NCI-H2196 treated with DMSO at 0.1 percent for 48 hours (cell line): ENCODE results near the gene ZNF263.

ENCODE experiments used
- DNase-seq: peaks from one replicate; lab custom pipeline; 2025; ENCODE audit not compliant: unreplicated experiment; lab: John Stamatoyannopoulos, UW

The ZNF263 gene

GRCh38 chr16:3317315-3317999 is 34.2 kb downstream of the ZNF263 start:
- no peak for DNase-seq

GRCh38 chr16:3321816-3322215 is 38.5 kb downstream of the ZNF263 start:
- no peak for DNase-seq

DNA sequence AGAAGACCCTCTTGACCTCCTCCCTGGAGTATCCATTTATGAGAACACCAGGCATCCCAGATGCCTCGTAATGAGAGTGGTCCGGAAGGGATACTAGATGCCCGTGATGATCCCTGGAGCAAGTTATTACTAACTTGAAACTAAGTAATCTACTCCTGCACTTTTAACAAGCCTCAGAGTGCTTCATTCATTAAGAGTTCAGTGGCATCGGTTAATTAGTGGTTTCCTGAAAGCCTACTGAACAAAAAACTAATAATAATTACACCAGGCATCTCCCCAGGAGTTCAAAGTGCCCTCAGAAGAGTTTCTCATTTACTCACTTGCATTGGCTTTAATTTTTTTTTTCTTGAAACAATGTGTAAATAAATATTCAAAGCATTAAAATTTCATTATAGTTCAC is 44.2 kb downstream of the ZNF263 start:
- DNase-seq: no peak

- DNase-seq: no peak
These were observed 44.8 kb downstream of the ZNF263 start for GRCh38 chr16:3328104-3328503.

DNA sequence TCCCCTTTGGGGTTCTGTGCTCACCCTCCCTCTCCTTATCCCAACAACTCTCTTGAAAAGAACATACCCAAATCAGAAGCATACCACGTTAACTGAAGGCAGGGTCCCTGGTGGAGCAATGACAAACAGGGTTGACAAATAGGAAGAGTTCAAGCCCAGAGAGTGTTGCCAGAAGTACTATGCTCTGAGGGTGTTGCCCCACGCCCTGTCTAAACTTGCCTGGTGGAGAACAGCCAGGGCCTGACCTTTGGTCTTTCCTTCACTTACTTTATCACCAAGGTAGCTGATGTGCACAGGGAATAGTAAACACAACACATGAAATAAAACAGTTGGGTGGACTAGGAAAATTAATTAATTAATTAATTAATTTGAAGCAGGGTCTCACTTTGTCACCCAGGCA is 45.4 kb downstream of the ZNF263 start:
- no peak for DNase-seq
